Adrenal gland (tissue), 5 donors: Measurements from ENCODE around the gene ZBTB7C.

Experiments
- CTCF ChIP-seq, 6 experiments: fragments of 450-650 bp in 4 of 6; fragments of 200-600 bp in 2 of 6; sonication (generic) in 1 of 6; IDR thresholded peaks; 1 replicate in 5 of 6; 2 replicates in 1 of 6; pipeline versions ENCODE4 v1.5.1 to v1.8.0; 2016 to 2021; ENCODE audit warnings: antibody characterized with exemption in 6 of 6, mild to moderate bottlenecking in 2 of 6, moderate library complexity in 1 of 6
- POLR2A ChIP-seq, 2 donors: fragments of 450-650 bp; IDR thresholded peaks; one replicate each; pipeline ENCODE4 v1.6.1; 2017; ENCODE audit warnings: antibody characterized with exemption in 2 of 2, mild to moderate bottlenecking in 2 of 2, moderate library complexity in 1 of 2
- donor health status: DM: no; HTN: no; CAD: no.

- TF ChIP-seq CTCF (IDR thresholded peaks at IDR 0.05) (no peak), POLR2A (IDR thresholded peaks at IDR 0.05) (no peak)
Measured at GRCh38 chr18:48201337-48202005, 207.7 kb downstream of the ZBTB7C start.
